HEK293 (cell line): ENCODE results near the gene SLC5A12.

Source experiments
- PRDM4 ChIP-seq: fragments of 450-650 bp; formaldehyde crosslinking; IDR thresholded peaks from 2 replicates; pipeline ENCODE4 v1.5.1; 2017; ENCODE audit warnings: missing biosample characterization, missing genetic modification characterization
- SETDB1 ChIP-seq: IDR thresholded peaks from one replicate; pipeline ENCODE4 v1.6.1; 2017; ENCODE audit warnings: mild to moderate bottlenecking, low read length, moderate library complexity, mixed read lengths; ENCODE audit not compliant: insufficient read length
- ZNF280D ChIP-seq: fragments of 450-650 bp; formaldehyde crosslinking; IDR thresholded peaks from 2 replicates; pipeline ENCODE4 v1.5.1; 2016; ENCODE audit warnings: missing biosample characterization, missing genetic modification characterization

- TF ChIP-seq SETDB1 = no peak
- TF ChIP-seq PRDM4 = no peak
- no peak for TF ChIP-seq ZNF280D
Measured at GRCh38 chr11:26719998-26720397, 1.9 kb downstream of the SLC5A12 start.
